ENCODE data around the gene FNDC1. TPM values are rescaled to one million over a fixed set of nuclear protein-coding genes. Genes with fewer than 3 reads are reported as not detected.

The FNDC1 gene
- total and polyA plus RNA-seq, 10 of the 15 experiments (the other 5 are each of a cell fraction or from before 2014, with no cell fraction given) = not detected

GRCh38 chr6:159249752-159250151 is 80.6 kb downstream of the FNDC1 start:
- BruUV-seq (replicated peaks) = no TSS peak
- no peak for FAIRE-seq
- ChIA-PET SMC1A (ENCODE audit: uncharacterized antibody, unreplicated experiment) (interaction anchor here (0.6 to 2.0 kb wide), 3 partner anchors 15 to 305 kb away, joined by 3 to 4 read pairs (median 3); no protein-coding TSS in a partner anchor), RAD21 (ENCODE audit: unreplicated experiment) (no interaction called here), POLR2A (no interaction called here), CTCF (interaction anchor here (0.9 to 1.7 kb wide), 4 partner anchors 8 to 405 kb away, joined by 3 to 5 read pairs (median 4); no protein-coding TSS in a partner anchor)
- no peak overlapping the region for H2AFZ ChIP-seq (ENCODE audit: control insufficient read depth, low read depth, low read length)
- no peak for ATAC-seq
- no peak overlapping the region for H3K4me3 ChIP-seq
- no peak overlapping the region for H3K9ac ChIP-seq (ENCODE audit: control insufficient read depth, insufficient read depth, low read length)
- H3K27me3 ChIP-seq (replicated peaks in 1 of 2; ENCODE audit: control insufficient read depth in 2 of 2, insufficient read depth in 2 of 2, low read length in 1 of 2) = peaks cover 0 to 3% of the 10 kb centered on the region in 2 experiments; a peak in 1 of 4 replicates
- DNase-seq (ENCODE audit: low read depth, low spot score) = no peak
- intact Hi-C loops (cut with micrococcal nuclease; ENCODE audit: unreplicated experiment) = no loop called here
- in situ Hi-C loops (cut with MboI) = no loop called here
- no peak overlapping the region for H3K27ac ChIP-seq (ENCODE audit: control insufficient read depth, insufficient read depth)
- no peaks in the 10 kb centered on the region for H3K4me1 ChIP-seq (ENCODE audit: control insufficient read depth, insufficient read depth, low read length)
- H3K79me2 ChIP-seq (ENCODE audit: control insufficient read depth, insufficient read depth, low read length) = no peaks in the 10 kb centered on the region
- no peaks in the 10 kb centered on the region; the same call in 2 of the 3 replicates for H3K9me3 ChIP-seq (replicated peaks; ENCODE audit: control insufficient read depth, insufficient read depth, low read length)
- 30% methylated on average over 8 of the region's 8 CpGs for whole genome bisulfite sequencing (ENCODE audit: insufficient coverage, insufficient replicate concordance, low lambda C conversion rate, missing lambda C conversion rate)
- H3K36me3 ChIP-seq (ENCODE audit: control insufficient read depth in 2 of 2, insufficient read depth in 2 of 2, low read length in 1 of 2) = no peaks in the 10 kb centered on the region
- H4K20me1 ChIP-seq (ENCODE audit: control insufficient read depth, insufficient read depth) = no peaks in the 10 kb centered on the region
- no peak overlapping the region for H3K4me2 ChIP-seq (ENCODE audit: control insufficient read depth, insufficient read depth)
- TF ChIP-seq CREB1 (IDR thresholded peaks at IDR 0.05; ENCODE audit: low read depth) (no peak), MYC (IDR thresholded peaks at IDR 0.05; ENCODE audit: insufficient read depth, insufficient read length, insufficient replicate concordance, low read length, severe bottlenecking) (no peak), ZNF592 (IDR thresholded peaks at IDR 0.05) (no peak), SUZ12 (IDR thresholded peaks at IDR 0.05; ENCODE audit: unreplicated experiment) (no peak), HDAC6 (IDR thresholded peaks at IDR 0.05; ENCODE audit: unreplicated experiment) (no peak), YBX1 (IDR thresholded peaks at IDR 0.05) (no peak), WRNIP1 (IDR thresholded peaks at IDR 0.05; ENCODE audit: borderline replicate concordance, low read depth, low read length) (no peak), IKZF2 (IDR thresholded peaks at IDR 0.05) (no peak), JUND (IDR thresholded peaks at IDR 0.05; ENCODE audit: low read depth, low read length) (no peak), RB1 (IDR thresholded peaks at IDR 0.05; ENCODE audit: borderline replicate concordance) (no peak)
